NCI-H2196 (cell line): ENCODE data around the gene CDKL4.
"Not testable (repeated sequence)": the region's sequence is repeated elsewhere in the genome, so short reads cannot be mapped to it uniquely, and the experiment has no call there.

Experiments
- DNase-seq: peaks from one replicate; lab custom pipeline; 2025; ENCODE audit not compliant: unreplicated experiment; lab: John Stamatoyannopoulos, UW

CDKL4 gene

DNA sequence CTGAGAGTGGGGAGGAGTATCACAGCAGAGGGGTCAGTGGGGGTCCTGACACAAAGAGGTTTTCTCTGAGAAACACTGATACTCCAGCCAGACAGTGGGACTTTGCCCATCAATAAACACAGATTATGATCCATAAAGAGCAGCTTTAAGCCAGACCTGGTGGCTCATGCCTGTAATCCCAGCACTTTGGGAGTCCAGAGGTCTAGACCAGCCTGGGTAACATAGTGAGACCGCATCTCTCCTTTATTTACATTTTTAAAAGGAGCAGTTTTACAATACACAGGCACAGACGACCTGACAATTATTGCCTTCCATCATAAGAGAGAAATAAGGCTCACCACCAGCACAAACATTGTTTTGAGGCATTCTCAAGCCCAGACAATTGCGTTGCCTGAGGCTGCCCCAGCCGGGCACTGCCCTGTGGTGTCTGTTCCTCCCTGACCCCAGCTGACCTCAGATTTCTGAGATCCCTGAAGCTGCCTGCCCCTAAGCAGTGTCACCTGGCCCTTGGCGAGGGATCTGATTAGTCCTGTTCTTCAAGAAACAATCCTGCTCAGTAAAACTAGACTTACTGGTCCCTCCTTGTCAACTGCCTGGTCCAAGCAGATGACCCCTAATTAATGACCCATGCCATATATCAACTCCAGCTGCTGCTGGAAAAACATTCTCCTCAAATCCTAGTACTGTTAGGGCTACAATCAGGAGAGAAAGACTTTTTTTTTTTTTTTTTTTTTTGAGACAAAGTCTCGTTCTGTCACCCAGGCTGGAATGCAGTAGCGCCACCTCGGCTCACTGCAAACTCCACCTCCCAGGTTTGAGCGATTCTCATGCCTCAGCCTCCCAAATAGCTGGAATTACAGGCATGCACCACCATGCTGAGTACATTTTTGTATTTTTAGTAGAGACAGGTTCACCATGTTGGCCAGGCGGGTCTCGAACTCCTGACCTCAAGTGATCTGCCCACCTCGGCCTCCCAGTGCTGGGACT, 63.5 kb downstream of the CDKL4 start:
- DNase-seq = no peak

DNA sequence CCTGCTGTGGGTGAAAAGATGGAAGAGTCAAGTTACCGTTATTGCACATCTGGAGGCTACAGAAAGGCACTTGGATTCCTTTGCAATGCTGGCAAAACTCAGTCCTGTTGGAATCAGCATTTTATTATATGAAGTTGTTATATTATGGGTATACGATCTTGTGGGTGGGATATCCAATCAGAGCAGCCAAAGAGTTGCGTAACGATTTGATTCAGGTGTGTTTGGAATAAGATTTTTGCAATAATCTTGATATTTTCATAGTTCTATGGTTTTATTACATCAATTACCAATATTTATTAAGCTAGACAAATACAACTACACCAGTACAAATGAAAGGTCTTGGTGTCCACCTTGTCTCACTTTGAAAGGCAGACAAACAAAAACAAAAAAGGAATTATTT, 65.0 kb downstream of the CDKL4 start:
- no peak for DNase-seq

DNA sequence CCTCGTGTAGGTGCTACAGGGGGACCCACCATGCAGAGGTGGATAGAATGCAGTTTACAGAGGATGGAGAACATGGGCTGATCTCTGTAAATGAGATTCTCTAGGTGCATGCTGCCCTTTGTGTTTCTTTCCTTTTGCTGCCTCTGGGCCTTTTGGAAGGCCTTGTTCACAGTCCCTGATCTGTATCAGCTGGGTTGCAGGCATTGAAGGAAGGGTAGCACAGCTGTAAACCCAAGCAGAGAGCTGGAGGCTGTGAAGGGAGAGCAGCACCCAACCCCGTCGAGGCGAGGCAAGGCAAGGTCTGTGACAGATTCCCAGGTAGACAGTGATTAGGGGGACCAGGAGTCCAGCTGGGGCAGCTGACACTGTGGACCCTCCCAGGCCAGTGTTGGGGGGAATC, 66.8 kb downstream of the CDKL4 start:
- no peak for DNase-seq

DNA sequence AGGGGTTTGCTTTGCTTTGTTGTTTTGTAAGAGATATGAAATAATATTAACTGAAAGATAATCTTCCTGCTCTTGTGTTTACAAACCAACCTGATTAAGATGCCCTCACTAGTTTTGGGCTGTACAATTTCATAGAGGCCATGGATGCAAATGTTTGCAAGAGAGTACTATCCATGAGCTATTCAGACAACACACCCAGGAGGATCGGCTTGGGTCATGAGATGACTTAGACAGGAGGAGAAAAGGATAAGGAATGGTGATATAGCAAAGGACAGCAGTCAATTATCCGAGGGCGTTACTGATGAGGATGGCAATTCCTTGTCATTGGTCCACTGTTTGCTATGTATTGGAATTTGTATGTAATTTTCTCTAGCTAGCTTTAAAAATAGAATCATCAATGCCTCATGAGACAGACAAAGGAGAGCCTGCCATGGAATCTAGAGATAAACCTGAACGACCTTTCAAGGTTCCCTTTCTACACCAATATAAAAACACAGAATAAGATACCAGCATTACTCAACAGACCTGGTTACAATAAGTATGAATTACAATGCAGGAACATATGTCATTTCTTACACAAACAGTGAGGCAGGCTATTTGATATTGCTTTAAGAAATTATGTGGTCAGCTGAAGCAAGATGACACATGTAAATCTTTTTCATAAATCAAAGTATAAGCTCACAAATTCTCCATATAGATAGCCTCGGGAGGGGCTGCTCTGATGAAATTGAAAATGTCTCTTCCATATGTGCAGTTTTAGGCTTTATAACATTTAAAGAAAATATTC, 68.6 kb downstream of the CDKL4 start:
- no peak for DNase-seq

DNA sequence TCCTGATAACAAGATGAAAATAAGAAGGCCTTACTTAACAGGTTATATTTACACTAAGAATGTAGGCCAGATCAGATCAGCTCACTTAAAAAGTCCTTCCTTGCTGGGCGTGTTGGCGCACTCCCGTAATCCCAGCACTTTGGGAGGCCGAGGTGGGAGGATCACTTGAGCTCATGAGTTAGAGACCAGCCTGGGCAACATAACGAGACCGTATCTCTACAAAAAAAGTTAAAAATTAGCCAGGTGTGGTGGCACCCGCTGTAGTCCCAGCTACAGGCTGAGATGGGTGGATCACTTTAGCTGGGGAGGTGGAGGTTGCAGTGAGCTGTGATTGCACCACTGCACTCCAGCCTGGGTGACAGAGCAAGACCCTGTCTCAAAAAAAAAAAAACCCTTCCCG, 69.7 kb downstream of the CDKL4 start:
- DNase-seq = no peak

DNA sequence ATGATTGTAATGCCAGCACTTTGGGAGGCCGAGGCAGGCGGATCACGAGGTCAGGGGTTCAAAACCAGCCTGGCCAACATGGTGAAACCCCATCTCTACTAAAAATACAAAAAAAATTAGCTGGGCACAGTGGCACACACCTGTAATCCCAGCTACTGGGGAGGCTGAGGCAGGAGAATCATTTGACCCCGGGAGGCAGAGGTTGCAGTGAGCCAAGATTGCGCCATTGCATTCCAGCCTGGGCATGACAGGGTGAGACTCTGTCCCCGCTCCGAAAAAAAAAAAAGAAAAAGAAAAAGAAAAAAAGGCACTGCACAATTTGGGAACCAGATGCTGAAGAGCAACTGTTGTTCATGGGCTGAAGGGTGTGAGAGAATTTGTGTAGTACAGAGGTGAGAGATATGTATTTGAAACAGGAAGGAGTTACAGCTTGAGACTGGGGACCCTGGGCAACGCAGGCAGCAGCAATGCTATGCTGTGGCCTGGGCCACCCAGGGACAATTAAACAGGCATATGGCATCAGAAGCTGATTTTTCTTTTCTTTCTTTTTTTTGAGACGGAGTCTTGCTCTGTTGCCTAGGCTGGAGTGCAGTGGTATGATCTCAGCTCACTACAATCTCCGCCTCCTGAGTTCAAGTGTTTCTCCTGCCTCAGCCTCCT, 71.6 kb downstream of the CDKL4 start:
- not testable (repeated sequence) for DNase-seq

DNA sequence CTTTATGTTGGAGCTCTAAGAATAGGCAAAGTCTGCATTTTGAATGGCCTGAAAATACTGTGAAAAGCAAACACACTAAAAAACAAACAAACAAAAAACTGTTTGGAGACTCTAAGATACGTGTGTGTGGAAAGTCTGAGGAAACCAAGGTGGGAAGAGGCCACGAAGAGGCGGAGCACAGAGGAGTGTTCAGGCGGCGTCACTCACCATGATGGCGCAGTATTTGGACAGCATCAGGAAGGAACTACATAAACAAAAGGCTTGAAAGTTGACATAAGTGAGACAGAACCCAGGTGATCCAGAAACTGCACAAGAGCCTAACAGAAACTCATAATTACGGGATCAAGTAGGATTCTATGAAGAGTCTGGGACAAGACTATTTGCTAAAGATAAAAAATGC, 72.1 kb downstream of the CDKL4 start:
- DNase-seq = no peak

DNA sequence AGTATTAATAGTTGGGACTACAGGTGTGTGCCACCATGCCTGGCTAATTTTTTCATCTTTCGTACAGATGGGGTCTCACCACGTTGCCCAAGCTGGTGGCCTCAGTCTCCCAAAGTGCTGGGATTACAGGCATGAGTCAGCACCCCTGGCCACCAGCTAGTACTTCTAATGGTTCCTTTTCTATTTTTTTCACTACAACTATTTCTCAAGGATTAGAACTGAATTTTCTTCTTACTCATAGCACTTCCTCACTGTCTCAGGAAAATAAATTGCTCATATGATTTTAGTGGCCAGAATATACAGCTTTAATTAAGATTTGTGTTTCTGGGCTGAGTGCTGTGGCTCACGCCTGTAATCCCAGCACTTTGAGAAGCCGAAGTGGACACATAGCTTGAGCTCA, 79.7 kb downstream of the CDKL4 start:
- no peak for DNase-seq

DNA sequence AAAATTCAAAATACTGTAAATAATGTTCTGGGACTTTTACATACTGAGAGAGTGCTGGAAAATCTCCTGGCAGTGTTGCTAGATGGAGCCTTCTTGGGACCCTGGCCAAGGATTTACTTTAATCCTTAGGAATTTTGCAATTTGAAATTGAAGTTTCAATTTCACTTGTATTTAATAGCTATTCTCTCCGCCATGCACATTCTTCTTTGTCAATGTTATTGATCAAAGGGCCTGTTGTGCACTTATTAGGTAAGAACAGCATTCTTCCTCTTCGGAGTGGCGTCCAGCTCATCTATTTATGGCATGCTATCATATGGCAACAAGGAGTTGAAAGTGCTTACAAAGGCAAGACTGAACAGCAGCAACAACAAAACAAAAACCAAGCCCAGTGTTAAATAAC, 82.8 kb downstream of the CDKL4 start:
- DNase-seq = no peak

DNA sequence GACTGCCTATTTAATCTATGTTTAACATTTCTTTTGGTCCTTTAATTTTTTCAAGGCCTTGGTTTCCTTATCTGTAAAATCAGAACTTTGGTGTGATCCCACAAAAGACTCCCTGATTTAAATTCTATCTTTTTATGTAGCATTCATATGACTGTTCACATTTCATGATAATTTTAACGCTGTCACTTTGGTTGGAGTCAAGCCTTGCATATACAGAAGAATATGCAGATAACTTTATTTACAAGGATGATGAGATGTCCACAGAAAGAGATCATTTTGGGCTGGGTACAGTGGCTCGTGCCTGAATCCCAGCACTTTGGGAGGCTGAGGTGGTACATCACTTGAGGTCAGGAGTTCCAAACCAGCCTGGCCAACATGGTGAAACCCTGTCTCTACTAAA, 84.5 kb downstream of the CDKL4 start:
- DNase-seq = no peak

DNA sequence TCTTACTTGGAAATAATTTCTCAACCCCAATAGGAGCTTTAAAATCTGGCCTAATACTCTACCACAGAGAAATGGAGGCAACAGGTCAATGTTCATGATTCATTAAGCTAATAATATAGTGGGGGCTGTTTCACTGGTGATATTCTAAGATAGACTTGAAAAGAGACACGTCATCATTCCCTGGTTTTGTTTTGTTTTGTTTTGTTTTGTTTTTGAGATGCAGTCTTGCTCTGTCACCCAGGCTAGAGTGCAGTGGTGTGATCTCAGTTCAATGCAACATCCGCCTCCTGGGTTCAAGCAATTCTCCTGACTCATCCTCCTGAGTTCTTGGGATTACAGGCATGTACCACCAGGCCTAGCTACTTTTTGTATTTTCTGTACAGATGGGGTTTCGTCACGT, 85.4 kb downstream of the CDKL4 start:
- DNase-seq = no peak

DNA sequence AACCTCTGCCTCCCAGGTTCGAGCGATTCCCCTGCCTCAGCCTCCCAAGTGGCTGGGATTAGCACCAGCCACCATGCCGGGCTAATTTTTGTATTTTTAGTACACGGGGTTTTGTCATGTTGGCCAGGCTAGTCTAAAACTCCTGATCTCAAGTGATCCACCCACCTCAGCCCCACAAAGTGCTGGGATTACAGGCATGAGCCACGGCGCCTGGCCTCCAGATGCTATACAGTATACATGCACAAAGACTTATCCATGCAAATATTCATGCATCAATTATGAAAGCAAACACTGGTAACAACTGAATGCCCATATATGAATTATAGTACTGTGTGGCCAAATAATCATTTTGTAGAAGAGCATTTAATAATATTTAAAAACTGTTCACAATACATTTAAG, 86.9 kb downstream of the CDKL4 start:
- no peak for DNase-seq

DNA sequence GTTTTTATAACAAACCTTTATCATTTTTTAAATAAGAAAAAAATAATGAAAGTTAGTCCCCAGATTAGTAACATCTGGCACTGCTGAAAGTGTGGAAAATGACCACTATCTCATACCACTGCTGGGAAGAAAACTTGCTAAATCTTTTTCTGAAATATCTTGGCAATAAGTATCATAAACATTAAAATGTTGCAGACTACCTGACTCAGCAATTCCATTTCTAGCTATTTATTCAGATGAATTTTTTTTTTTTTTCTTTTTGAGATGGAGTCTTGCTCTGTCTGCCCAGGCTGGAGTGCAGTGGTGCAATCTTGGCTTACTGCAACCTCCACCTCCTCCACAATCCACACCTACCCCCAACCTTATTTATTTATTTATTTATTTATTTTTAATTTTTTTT, 87.7 kb downstream of the CDKL4 start:
- DNase-seq = no peak

DNA sequence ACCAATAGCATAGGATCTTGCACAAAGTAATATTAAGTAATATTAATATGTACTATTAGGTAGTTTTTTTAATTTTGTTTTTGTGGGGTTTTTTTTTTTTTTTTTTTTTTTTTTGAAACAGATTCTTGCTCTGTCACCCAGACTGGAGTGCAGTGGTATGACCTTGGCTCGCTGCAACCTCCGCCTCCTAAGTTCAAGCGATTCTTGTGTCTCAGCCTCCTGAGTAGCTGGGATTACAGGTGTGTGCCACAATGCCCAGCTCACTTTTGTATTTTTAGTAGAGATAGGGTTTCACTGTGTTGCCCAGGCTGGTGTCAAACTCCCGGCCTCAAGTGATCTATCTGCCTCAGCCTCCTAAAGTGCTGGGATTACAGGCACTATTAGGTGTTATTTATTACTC, 88.2 kb downstream of the CDKL4 start:
- not testable (repeated sequence) for DNase-seq

DNA sequence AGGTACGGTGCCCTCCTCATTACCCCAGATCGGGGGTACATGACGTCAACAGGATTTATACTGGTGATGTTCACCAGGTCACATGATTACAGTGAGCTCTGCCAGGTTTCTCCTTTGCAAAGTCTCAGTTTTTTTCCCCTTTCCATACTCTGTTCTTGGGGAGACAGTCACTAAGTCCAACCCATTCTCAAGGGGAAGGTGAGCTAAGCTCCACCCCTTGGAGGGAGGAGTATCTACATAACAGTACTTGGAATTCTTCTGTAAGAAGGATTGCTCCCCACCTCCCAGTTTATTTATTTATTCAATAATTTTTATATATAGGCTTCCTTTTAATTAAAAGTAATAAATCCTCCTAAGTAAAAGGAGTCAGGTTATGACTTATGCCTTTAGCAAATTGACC, 88.8 kb downstream of the CDKL4 start:
- no peak for DNase-seq

DNA sequence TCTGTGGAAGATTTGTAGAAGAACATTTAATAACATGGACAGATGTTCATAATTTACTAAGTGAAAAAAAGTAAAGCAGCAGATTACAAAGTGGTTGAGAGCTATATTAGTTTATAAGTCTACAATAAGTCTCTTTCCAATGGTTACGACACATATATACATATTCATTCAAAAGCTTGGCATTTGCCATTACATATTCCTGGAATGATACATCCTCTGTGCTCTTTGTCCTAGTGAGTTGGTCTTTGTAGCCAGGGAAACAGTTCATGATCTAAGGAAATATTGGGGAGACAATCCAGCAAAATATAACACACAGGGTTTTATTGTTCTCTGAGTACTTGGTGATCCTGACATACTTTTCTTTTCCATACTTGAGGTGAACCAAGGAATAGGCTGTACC, 90.5 kb downstream of the CDKL4 start:
- DNase-seq = no peak

DNA sequence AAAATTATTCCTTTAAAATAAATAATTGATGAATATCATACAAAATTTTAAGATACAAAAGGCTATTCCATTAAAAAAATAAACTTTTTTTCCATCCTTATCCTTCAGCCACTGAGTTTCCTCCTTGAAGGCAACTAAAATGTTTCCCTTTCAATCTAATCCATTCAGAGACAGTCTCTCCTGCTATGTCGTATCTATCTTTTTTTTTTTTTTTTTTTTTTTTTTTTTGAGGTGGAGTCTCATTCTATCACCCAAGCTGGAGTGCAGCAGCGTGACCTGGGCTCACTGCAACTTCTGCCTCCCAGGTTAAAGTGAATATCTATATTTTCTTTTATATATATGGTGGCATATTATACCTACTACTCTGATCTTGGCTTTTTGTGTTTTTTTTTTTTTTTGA, 91.3 kb downstream of the CDKL4 start:
- no peak for DNase-seq

DNA sequence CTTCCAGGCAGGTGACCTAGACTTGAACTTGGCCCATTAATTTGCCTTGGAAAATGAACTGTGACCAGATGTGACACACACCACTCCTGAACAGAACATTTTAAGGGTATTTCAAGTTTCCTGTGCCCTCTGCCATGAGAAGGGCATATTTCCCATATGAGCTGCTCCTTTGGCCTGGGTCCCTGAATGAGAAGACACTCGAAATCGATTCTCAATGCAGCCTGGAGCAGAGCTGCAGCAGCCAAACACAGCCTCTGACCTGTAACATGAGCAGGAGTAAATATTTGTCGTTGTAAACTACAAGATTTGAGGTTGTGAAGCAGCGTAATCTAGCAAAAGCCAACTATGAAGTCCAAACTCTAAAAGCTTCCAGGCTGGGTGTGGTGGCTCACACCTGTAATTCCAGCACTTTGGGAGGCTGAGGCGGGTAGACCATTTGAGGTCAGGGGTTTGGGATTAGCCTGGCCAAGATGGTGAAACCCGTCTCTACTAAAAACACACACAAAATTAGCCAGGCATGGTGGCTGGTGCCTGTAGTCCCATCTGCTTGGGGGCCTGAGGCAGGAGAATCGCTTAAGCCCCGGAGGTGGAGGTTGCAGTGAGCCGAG, 92.8 kb downstream of the CDKL4 start:
- DNase-seq = no peak

DNA sequence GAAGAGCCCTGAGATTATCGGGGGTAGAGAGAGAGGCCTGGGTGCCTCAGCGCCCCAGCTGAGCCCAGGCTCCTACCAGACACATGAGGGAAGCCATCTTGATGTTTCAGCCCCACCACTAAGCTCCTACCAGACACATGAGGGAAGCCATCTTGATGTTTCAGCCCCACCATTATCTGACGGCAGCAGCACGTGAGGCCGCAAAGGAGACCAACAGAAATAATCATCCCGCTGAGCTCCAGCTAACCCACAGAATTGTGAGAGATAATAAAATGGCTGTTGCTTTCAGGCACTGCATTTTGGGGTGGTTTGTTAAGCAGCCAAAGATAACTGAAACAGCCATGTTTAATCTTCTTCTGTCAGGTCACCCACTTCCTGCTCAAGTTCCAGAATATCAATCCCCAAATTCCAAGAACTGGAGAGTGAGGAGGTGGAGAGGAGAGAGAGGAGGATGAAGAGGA, 93.6 kb downstream of the CDKL4 start:
- no peak for DNase-seq

DNA sequence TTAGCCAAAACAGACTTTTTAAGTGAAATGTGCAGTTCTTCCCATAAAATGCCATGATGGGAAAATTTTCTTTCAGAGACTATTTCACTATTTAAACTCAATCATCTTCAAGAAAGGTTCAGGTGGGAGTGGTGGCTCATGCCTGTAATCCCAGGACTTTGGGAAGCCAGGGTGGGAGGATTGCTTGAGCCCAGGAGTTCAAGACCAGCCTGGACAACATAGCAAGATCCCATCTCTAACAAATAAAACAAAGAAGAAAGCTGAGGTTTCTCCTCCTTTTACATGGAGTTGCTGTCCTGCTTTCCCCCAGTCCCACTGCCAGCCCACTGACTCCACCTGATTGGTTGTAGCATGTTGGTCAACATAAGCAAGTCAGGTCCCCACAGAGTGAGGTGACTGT, 97.1 kb downstream of the CDKL4 start:
- DNase-seq = no peak

DNA sequence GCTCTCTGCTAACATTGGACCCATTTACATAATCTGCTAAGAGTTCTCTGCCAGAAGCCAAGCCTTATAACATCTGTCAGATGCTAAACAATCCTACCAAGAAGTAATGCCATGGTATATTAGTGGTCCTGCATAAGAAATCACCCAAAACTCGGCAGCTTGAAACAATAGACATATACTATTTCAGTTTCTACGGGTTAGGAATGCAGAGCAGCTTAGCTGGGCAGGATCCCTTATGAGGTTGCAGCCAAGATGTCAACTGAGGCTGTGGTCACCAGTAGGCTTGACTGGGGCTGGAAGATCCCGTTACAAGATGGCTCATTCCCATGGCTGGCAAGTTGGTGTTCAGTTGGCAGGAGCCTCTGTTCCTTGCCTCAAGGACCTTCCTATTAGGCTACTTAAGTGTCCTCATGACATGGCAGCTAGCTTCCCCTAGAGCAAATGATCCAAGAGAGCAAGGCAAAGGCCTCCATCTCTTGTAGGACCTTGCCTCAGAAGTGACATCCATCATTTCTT, 97.8 kb downstream of the CDKL4 start:
- no peak for DNase-seq
